GM12865 (cell line): ENCODE measurements around the gene QKI.
A peak's percentile ranks its signal among the peaks of the same experiment; 100 is the strongest.

Source experiments
- DNase-seq: peaks from one replicate; pipeline ENCODE4 v3.0.0; 2010; ENCODE audit warnings: low read depth
- H3K4me3 ChIP-seq: 2 replicates; pipeline ENCODE4 v1.5.1; 2011; ENCODE audit warnings: mild to moderate bottlenecking, low read depth, low read length, control low read depth
- TF ChIP-seq, protein P1 (sequence below): IDR thresholded peaks from 2 replicates; pipeline ENCODE4 v1.5.1; 2011; ENCODE audit warnings: low read length, control low read depth, low read depth, inconsistent platforms; ENCODE audit not compliant: insufficient read depth; ENCODE audit errors: missing control alignments

Gene QKI

DNA sequence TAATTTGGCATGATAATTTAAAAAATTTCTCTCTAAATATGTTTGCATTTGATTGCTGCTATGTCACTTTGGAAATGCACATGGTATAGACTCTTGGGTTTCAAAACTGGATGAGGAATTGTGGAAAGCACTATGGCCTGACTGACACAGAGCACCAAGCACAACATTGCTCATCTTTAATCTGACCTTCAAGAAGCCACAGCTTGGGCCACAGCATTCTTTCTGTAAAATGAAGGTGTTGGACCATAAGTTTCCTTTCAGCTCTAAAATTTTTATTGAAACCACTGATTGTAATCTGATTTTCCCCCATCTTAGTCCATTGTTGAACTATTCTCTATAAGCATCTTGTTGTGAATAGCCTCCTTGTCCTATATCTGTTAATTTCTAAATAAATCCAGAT, 41.0 kb downstream of the QKI start:
- TF ChIP-seq, protein P1, sequence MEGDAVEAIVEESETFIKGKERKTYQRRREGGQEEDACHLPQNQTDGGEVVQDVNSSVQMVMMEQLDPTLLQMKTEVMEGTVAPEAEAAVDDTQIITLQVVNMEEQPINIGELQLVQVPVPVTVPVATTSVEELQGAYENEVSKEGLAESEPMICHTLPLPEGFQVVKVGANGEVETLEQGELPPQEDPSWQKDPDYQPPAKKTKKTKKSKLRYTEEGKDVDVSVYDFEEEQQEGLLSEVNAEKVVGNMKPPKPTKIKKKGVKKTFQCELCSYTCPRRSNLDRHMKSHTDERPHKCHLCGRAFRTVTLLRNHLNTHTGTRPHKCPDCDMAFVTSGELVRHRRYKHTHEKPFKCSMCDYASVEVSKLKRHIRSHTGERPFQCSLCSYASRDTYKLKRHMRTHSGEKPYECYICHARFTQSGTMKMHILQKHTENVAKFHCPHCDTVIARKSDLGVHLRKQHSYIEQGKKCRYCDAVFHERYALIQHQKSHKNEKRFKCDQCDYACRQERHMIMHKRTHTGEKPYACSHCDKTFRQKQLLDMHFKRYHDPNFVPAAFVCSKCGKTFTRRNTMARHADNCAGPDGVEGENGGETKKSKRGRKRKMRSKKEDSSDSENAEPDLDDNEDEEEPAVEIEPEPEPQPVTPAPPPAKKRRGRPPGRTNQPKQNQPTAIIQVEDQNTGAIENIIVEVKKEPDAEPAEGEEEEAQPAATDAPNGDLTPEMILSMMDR, result no peak
- H3K4me3 ChIP-seq, result no peak overlapping the region
- no peak for DNase-seq

- H3K4me3 ChIP-seq, result no peak overlapping the region
- peak; percentile 44 for DNase-seq
- TF ChIP-seq, protein P1, result no peak
These were observed 43.4 kb downstream of the QKI start for GRCh38 chr6:163457637-163458561.

GRCh38 chr6:163459007-163459406, 44.5 kb downstream of the QKI start:
- H3K4me3 ChIP-seq, result no peak overlapping the region
- no peak for DNase-seq
- TF ChIP-seq, protein P1, result no peak

DNA sequence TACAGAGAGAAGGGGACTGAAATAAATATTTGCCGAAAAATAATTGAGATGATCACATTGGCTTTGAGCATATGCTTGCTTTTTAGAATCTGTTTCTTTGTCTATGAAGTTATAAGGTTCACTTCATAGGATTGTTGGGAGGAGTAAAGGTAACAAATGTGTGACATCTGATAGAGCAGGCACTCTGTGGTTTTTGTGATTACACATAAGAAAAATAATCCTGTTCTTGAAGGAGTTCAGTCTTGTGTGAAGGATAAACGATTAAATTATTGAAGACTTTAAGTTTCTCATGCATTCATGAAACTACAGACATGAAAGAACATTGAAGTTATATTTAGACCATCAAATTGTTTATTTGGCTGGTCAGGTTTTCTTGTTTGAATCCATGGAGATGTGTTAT, 45.0 kb downstream of the QKI start:
- TF ChIP-seq, protein P1, result no peak
- H3K4me3 ChIP-seq, result peak overlapping the region; percentile 87; the same call in 1 of the 2 replicates
- no peak for DNase-seq

DNA sequence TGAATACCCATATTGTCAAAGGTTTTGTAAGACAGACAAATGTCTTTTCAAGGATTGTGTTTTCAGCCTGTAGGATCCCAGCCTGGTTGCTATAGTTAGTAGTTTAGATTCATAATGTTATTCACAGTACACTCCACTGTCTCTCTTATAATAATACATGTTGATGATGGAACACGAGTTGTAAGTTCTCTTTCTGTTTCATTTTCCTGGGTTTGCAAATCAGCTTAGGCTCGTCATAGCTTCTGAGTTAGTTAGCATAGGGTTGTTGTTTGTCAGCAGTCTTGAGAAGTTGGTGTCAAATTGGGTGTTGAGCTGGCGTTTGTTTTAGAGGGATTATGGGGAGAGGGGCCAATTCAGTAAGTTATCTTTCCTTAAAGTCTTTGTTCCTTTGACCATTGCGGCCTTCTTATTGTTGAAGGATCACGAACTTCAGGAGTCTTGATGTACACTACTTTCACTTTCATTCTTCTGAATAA, 45.8 kb downstream of the QKI start:
- peak; percentile 71 for DNase-seq
- TF ChIP-seq, protein P1, result no peak
- H3K4me3 ChIP-seq, result peak overlapping the region; percentile 87

- peak; percentile 29 for DNase-seq
- TF ChIP-seq, protein P1, result no peak
- peak overlapping the region; percentile 87 for H3K4me3 ChIP-seq
These were observed 47.2 kb downstream of the QKI start for GRCh38 chr6:163461696-163462095.
